ENCODE data around the gene PIN4. TPM values are rescaled to one million over a fixed set of nuclear protein-coding genes. Genes with fewer than 3 reads are reported as not detected.

PIN4 gene
- polyA plus RNA-seq, 1 donor (not counting 4 experiments of a cell fraction or from before 2014, with no cell fraction given), result 31.0 TPM

DNA sequence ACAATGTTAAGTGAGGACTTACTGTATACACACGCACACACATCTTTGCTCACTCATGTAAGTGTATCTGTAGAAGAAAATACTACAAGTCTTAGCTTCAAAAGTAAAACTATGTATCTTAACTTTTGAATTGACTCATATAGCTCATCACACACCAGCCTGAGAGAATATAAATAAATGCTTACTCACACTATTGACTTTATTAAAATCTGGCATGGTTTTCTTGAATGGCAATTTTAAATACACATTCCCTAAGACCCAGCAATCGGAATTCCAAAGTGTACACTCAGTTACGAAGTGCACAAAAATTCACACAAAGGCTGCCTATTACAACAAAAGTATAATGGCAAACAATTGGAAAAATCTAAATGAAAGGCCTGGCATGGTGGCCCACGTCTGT is 55.3 kb downstream of the PIN4 start:
- Histone ChIP-seq H3K4me2 (ENCODE audit: control insufficient read depth, extremely low read depth, insufficient read depth, low read depth, low read length) (no peak overlapping the region), H3K9me1 (ENCODE audit: control insufficient read depth, extremely low read depth, insufficient read depth, low read length) (no peaks in the 10 kb centered on the region), H3K27ac (ENCODE audit: control insufficient read depth, insufficient read depth, low read length) (no peak overlapping the region), H3K79me2 (ENCODE audit: control insufficient read depth, insufficient read depth, low read length) (peaks cover 16% of the 10 kb centered on the region), H3K4me3 (ENCODE audit: control insufficient read depth in 2 of 3, extremely low read depth in 1 of 3, insufficient read depth in 2 of 3, low read depth in 1 of 3, low read length in 3 of 3) (no peak overlapping the region), H3K27me3 (ENCODE audit: control insufficient read depth, extremely low read depth, insufficient read depth, low read length) (no peaks in the 10 kb centered on the region), H4K20me1 (ENCODE audit: control insufficient read depth, extremely low read depth, insufficient read depth, low read length) (no peaks in the 10 kb centered on the region), H3K9me3 (ENCODE audit: control insufficient read depth, low read depth, low read length) (no peaks in the 10 kb centered on the region), H3K4me1 (ENCODE audit: control insufficient read depth, extremely low read depth, insufficient read depth, low read length) (peaks cover 5% of the 10 kb centered on the region), H3K9ac (ENCODE audit: control insufficient read depth, extremely low read depth, insufficient read depth, low read length) (no peak overlapping the region), H3K36me3 (ENCODE audit: control insufficient read depth in 2 of 2, extremely low read depth in 1 of 2, insufficient read depth in 2 of 2, low read length in 2 of 2) (no peaks in the 10 kb centered on the region), H2AFZ (ENCODE audit: control insufficient read depth, low read length) (no peak overlapping the region)
- TF ChIP-seq, protein P1, sequence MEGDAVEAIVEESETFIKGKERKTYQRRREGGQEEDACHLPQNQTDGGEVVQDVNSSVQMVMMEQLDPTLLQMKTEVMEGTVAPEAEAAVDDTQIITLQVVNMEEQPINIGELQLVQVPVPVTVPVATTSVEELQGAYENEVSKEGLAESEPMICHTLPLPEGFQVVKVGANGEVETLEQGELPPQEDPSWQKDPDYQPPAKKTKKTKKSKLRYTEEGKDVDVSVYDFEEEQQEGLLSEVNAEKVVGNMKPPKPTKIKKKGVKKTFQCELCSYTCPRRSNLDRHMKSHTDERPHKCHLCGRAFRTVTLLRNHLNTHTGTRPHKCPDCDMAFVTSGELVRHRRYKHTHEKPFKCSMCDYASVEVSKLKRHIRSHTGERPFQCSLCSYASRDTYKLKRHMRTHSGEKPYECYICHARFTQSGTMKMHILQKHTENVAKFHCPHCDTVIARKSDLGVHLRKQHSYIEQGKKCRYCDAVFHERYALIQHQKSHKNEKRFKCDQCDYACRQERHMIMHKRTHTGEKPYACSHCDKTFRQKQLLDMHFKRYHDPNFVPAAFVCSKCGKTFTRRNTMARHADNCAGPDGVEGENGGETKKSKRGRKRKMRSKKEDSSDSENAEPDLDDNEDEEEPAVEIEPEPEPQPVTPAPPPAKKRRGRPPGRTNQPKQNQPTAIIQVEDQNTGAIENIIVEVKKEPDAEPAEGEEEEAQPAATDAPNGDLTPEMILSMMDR (optimal IDR thresholded peaks at IDR 0.05 in 1 of 3, IDR thresholded peaks at IDR 0.05 in 1 of 3, conservative IDR thresholded peaks at IDR 0.05 in 1 of 3; ENCODE audit: extremely low read depth in 1 of 3, insufficient read depth in 2 of 3, low read length in 3 of 3), result no peak
- no peak for TF ChIP-seq EZH2 (IDR thresholded peaks at IDR 0.05; ENCODE audit: low read length)
- dilution Hi-C loops (cut with MboI; ENCODE audit: extremely low pct_ligation_motif_present, low sequenced_read_pairs), result no loop called here
- DNase-seq (ENCODE audit: low read depth, low spot score), result no peak
- FAIRE-seq, result no peak

DNA sequence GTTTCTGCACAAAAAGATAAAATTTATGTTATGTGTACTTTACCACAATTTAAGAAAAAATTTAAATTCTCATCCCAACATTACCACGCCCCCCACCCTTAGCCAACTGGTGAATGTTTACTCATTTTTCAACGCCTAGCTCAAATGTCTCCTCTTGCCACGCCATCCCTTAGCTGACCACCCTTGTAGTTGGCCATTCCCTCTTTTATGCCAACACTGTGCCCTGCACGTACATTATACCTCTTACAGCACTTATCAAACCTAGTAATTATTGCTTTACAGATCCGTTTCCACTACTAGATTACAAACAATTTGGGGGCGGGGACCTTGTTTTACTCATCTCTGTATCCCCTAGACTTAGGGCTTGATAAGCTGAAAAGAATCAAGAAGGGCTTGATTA is 56.6 kb downstream of the PIN4 start:
- H3K4me1 ChIP-seq (ENCODE audit: control insufficient read depth, extremely low read depth, insufficient read depth, low read length), result peaks cover 5% of the 10 kb centered on the region
- H3K27me3 ChIP-seq (ENCODE audit: control insufficient read depth, extremely low read depth, insufficient read depth, low read length), result no peaks in the 10 kb centered on the region
- H2AFZ ChIP-seq (ENCODE audit: control insufficient read depth, low read length), result peak overlapping the region; percentile 67
- dilution Hi-C loops (cut with MboI; ENCODE audit: extremely low pct_ligation_motif_present, low sequenced_read_pairs), result no loop called here
- DNase-seq (ENCODE audit: low read depth, low spot score) (no peak), FAIRE-seq (no peak)
- H3K79me2 ChIP-seq (ENCODE audit: control insufficient read depth, insufficient read depth, low read length), result peaks cover 14% of the 10 kb centered on the region
- peak overlapping the region; percentile 63 for H3K9ac ChIP-seq (ENCODE audit: control insufficient read depth, extremely low read depth, insufficient read depth, low read length)
- no peaks in the 10 kb centered on the region for H3K9me3 ChIP-seq (ENCODE audit: control insufficient read depth, low read depth, low read length)
- TF ChIP-seq EZH2 (IDR thresholded peaks at IDR 0.05; ENCODE audit: low read length), result no peak
- TF ChIP-seq, protein P1 (optimal IDR thresholded peaks at IDR 0.05 in 1 of 3, IDR thresholded peaks at IDR 0.05 in 1 of 3, conservative IDR thresholded peaks at IDR 0.05 in 1 of 3; ENCODE audit: extremely low read depth in 1 of 3, insufficient read depth in 2 of 3, low read length in 3 of 3), result no peak
- H4K20me1 ChIP-seq (ENCODE audit: control insufficient read depth, extremely low read depth, insufficient read depth, low read length), result no peaks in the 10 kb centered on the region
- peak overlapping the region; percentile 47 for H3K27ac ChIP-seq (ENCODE audit: control insufficient read depth, insufficient read depth, low read length)
- H3K36me3 ChIP-seq (ENCODE audit: control insufficient read depth in 2 of 2, extremely low read depth in 1 of 2, insufficient read depth in 2 of 2, low read length in 2 of 2), result no peaks in the 10 kb centered on the region
- H3K4me2 ChIP-seq (ENCODE audit: control insufficient read depth, extremely low read depth, insufficient read depth, low read depth, low read length), result peak overlapping the region; percentile 75
- no peaks in the 10 kb centered on the region for H3K9me1 ChIP-seq (ENCODE audit: control insufficient read depth, extremely low read depth, insufficient read depth, low read length)
- peak overlapping the region; percentile 31 to 78 (median 77) for H3K4me3 ChIP-seq (ENCODE audit: control insufficient read depth in 2 of 3, extremely low read depth in 1 of 3, insufficient read depth in 2 of 3, low read depth in 1 of 3, low read length in 3 of 3)

All from keratinocyte (primary cell).